ENCODE results near the gene TCF7L2. TPM values are rescaled to one million over a fixed set of nuclear protein-coding genes. Genes with fewer than 3 reads are reported as not detected.

TCF7L2 gene
- total RNA-seq, 1 donor: 8.8 TPM

DNA sequence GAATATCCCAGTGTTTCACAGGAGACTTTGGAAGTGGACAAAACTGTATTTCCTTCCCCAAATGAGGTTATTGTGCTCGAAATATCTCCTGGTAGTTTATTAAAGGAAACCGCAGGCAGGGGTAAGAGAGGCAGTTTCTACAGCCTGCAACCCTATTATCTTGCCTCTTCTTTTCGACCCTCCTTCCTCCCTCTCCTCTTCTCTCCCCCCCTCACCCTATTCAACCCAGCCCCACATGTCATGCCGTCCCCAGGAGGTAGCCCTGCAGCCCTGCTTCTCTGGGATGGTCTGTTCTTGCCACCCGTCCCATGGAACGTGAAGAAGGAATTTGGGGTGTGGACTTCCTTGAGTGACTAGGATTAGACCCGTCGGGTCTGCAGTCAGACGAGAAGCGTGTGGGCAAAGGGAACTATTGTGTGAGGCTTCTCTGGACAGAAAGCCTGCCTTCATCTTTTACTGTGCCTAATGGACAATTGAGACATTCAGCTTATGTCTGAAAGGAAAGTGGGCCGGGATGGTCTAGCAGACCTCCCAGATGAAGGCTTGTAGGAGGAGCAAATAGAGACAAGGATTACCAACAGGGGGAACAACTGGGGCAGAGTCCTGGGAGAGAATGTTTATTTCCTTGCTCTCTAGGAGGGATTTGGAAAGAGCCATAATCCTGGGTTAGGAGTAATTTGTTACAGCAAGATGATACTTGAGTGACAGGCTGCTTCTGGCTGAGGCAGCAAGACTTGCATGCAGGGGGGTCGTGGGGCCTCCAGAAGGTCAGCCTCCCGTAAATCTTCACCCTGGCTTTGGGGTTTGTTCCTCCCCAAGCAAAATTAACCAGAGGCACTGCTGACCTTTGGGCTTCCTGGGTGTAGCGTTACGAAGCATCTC, 77.8 kb downstream of the TCF7L2 start:
- TF ChIP-seq, protein P1, sequence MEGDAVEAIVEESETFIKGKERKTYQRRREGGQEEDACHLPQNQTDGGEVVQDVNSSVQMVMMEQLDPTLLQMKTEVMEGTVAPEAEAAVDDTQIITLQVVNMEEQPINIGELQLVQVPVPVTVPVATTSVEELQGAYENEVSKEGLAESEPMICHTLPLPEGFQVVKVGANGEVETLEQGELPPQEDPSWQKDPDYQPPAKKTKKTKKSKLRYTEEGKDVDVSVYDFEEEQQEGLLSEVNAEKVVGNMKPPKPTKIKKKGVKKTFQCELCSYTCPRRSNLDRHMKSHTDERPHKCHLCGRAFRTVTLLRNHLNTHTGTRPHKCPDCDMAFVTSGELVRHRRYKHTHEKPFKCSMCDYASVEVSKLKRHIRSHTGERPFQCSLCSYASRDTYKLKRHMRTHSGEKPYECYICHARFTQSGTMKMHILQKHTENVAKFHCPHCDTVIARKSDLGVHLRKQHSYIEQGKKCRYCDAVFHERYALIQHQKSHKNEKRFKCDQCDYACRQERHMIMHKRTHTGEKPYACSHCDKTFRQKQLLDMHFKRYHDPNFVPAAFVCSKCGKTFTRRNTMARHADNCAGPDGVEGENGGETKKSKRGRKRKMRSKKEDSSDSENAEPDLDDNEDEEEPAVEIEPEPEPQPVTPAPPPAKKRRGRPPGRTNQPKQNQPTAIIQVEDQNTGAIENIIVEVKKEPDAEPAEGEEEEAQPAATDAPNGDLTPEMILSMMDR (IDR thresholded peaks at IDR 0.05; ENCODE audit: insufficient read depth, low read length): no peak
- no peak for DNase-seq (ENCODE audit: low read depth)
- H3K4me3 ChIP-seq (ENCODE audit: low read depth, low read length): no peak overlapping the region

GRCh38 chr10:113028456-113029440, 78.7 kb downstream of the TCF7L2 start:
- H3K4me3 ChIP-seq (ENCODE audit: low read depth, low read length): no peak overlapping the region
- TF ChIP-seq, protein P1 (IDR thresholded peaks at IDR 0.05; ENCODE audit: insufficient read depth, low read length): no peak
- DNase-seq (ENCODE audit: low read depth): peak; percentile 20

DNA sequence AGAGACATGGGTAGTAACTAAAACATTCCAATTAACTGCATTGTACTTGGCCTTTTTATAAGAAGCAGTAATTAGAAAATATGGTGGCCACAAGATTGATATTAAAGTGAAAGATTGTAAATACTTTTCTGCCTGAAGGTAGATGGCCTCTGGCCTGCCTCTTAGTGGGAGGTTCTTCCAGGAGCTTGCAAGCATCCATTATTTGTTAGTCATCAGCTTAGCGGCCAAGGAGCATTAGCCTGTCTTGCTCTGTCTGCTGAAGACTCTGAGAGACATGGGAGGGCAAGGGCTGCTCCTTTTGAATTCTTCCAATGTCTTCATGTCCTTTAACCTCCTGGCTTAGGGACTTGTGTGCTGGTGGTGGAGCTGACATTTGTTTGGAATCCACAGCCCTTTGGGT, 80.4 kb downstream of the TCF7L2 start:
- TF ChIP-seq, protein P1 (IDR thresholded peaks at IDR 0.05; ENCODE audit: insufficient read depth, low read length): no peak
- peak; percentile 55 for DNase-seq (ENCODE audit: low read depth)
- no peak overlapping the region for H3K4me3 ChIP-seq (ENCODE audit: low read depth, low read length)

GRCh38 chr10:113031147-113031546, 81.1 kb downstream of the TCF7L2 start:
- TF ChIP-seq, protein P1 (IDR thresholded peaks at IDR 0.05; ENCODE audit: insufficient read depth, low read length): no peak
- DNase-seq (ENCODE audit: low read depth): peak; percentile 48
- H3K4me3 ChIP-seq (ENCODE audit: low read depth, low read length): no peak overlapping the region

DNA sequence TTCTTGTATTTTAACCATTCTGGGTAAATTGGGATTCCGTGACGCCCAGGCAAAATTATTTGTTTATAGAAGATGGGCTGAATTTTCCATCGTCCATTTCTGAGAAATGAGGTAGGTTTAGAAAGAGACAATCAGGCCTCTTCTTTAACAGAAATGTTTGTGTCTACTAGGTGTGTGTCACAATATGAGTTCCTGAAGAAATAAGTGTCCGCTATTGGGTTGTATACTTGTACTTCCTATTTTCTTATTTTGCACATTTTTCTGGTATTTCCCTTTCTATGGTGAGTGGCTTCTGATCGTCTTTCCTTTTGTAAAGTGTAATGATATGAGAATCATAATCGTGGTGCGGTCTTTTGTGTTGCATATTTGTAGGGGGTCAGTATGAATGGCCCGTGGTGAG, 83.9 kb downstream of the TCF7L2 start:
- no peak overlapping the region for H3K4me3 ChIP-seq (ENCODE audit: low read depth, low read length)
- TF ChIP-seq, protein P1 (IDR thresholded peaks at IDR 0.05; ENCODE audit: insufficient read depth, low read length): no peak
- DNase-seq (ENCODE audit: low read depth): no peak

DNA sequence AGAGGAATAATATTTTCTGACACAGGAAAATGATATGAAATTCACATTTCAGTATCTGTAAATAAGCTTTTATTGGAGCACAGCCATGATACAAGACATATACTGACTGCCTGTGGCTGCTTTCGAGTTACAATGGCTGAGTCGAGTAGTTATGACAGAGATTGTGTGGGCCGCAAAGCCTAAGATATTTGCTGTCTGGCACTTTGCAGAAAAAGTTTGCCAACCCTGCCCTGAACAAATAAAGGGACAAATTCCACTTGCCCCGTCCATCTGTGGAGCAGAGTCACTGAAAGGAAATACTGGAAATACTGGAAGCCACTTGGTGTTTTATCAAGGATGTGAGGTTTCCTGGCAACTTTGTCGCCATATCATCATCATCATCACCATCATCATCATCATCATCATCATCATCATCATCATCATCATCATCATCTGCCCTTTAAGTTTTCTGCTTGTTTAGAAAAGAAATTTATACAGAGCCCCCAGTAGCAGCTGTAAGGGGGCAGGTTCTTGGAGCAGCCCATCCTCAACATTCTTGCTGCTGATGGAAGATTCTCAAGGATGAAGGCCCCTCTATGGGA, 85.8 kb downstream of the TCF7L2 start:
- TF ChIP-seq, protein P1 (IDR thresholded peaks at IDR 0.05; ENCODE audit: insufficient read depth, low read length): no peak
- H3K4me3 ChIP-seq (ENCODE audit: low read depth, low read length): no peak overlapping the region
- DNase-seq (ENCODE audit: low read depth): peak; percentile 50

All from fibroblast of the aortic adventitia (primary cell).